A172 (cell line): ENCODE results near the gene FRS2. TPM values are rescaled to one million over a fixed set of nuclear protein-coding genes. Genes with fewer than 3 reads are reported as not detected.

Experiments
- DNase-seq: peaks from one replicate; pipeline ENCODE4 v3.0.0-alpha.2; 2015; ENCODE audit warnings: low spot score
- total RNA-seq: library from RNA; depleted of rRNA; stranded (reverse); fragments of >200 nt; shearing (Covaris generic); gene quantifications from 2 replicates; pipeline ENCODE4 v1.2.3, GENCODE V29; 2014

FRS2 gene
- total RNA-seq, 1 experiment from 2014 or later = 42.4 TPM

GRCh38 chr12:69527506-69528272, 57.5 kb downstream of the FRS2 start:
- peak; percentile 30 for DNase-seq

- DNase-seq = no peak
Measured at GRCh38 chr12:69529021-69529420, 58.8 kb downstream of the FRS2 start.

GRCh38 chr12:69533844-69534243, 63.7 kb downstream of the FRS2 start:
- DNase-seq = no peak

GRCh38 chr12:69534389-69534822, 64.2 kb downstream of the FRS2 start:
- peak; percentile 89 for DNase-seq

GRCh38 chr12:69540987-69541386, 70.8 kb downstream of the FRS2 start:
- peak; percentile 46 for DNase-seq

GRCh38 chr12:69544087-69544486, 73.9 kb downstream of the FRS2 start:
- DNase-seq = no peak

- no peak for DNase-seq
Measured at GRCh38 chr12:69545081-69545480, 74.9 kb downstream of the FRS2 start.

GRCh38 chr12:69546693-69547438, 76.7 kb downstream of the FRS2 start:
- DNase-seq = no peak

- DNase-seq = no peak
Measured at GRCh38 chr12:69548687-69549086, 78.5 kb downstream of the FRS2 start.

- no peak for DNase-seq
Measured at GRCh38 chr12:69550569-69551350, 80.6 kb downstream of the FRS2 start.

- peak; percentile 48 for DNase-seq
Measured at GRCh38 chr12:69553628-69554248, 83.5 kb downstream of the FRS2 start.

GRCh38 chr12:69555461-69555860, 85.3 kb downstream of the FRS2 start:
- DNase-seq = peak; percentile 81

- DNase-seq = no peak
Measured at GRCh38 chr12:69556383-69556782, 86.2 kb downstream of the FRS2 start.

- no peak for DNase-seq
Measured at GRCh38 chr12:69563166-69563762, 93.1 kb downstream of the FRS2 start.

- DNase-seq = no peak
Measured at GRCh38 chr12:69566603-69567002, 96.4 kb downstream of the FRS2 start.

GRCh38 chr12:69569236-69569635, 99.0 kb downstream of the FRS2 start:
- DNase-seq = peak; percentile 53

- peak; percentile 59 for DNase-seq
Measured at GRCh38 chr12:69570000-69570516, 99.9 kb downstream of the FRS2 start.

- peak; percentile 52 for DNase-seq
Measured at GRCh38 chr12:69570545-69571399, 100.6 kb downstream of the FRS2 start.

- DNase-seq = no peak
Measured at GRCh38 chr12:69575346-69575745, 105.2 kb downstream of the FRS2 start.

- no peak for DNase-seq
Measured at GRCh38 chr12:69578283-69578682, 108.1 kb downstream of the FRS2 start.
